Measurements from ENCODE around the gene UGT1A7.
"Not testable (repeated sequence)": the region's sequence is repeated elsewhere in the genome, so short reads cannot be mapped to it uniquely, and the experiment has no call there.

GRCh38 chr2:233646033-233646432 is 35.7 kb upstream of the UGT1A7 start:
- TF ChIP-seq POLR2A, POLR2AphosphoS5 (IDR thresholded peaks at IDR 0.05; ENCODE audit: low read depth, low read length): not testable (repeated sequence)
